Gastrocnemius medialis (tissue), 4 donors: ENCODE measurements around the gene IGFBP2. TPM values are rescaled to one million over a fixed set of nuclear protein-coding genes. Genes with fewer than 3 reads are reported as not detected.

ENCODE experiments used
- ATAC-seq, 2 donors: fragments of 150-250 bp; one replicate each; pipeline ENCODE4 v1.9.1; 2016
- DNase-seq, 2 donors: peaks; one replicate each; pipeline ENCODE4 v3.0.0-alpha.2; 2019
- H3K27ac ChIP-seq, 4 donors: fragments of 200-600 bp; sonication (generic); 1 replicate in 1 of 4; 2 replicates in 3 of 4; pipeline ENCODE4 v1.5.1; 2016 to 2018; ENCODE audit warnings: mild to moderate bottlenecking in 2 of 4, moderate library complexity in 1 of 4
- H3K27me3 ChIP-seq, 3 donors: fragments of 200-600 bp; sonication (generic) in 2 of 3; 1 replicate in 1 of 3; 2 replicates in 2 of 3; pipeline versions ENCODE4 v1.5.1 to v1.6.0; 2016 to 2019; ENCODE audit warnings: mild to moderate bottlenecking in 1 of 3, moderate library complexity in 1 of 3
- H3K36me3 ChIP-seq, 2 donors: fragments of 200-600 bp; sonication (generic) in 1 of 2; one replicate each; pipeline ENCODE4 v1.5.1; 2017 to 2018
- H3K4me1 ChIP-seq, 2 donors: fragments of 200-600 bp; sonication (generic) in 1 of 2; one replicate each; pipeline ENCODE4 v1.5.1; 2016 to 2017; ENCODE audit warnings: mild to moderate bottlenecking in 2 of 2
- H3K4me3 ChIP-seq, 4 donors: fragments of 200-600 bp; sonication (generic) in 3 of 4; 1 replicate in 1 of 4; 2 replicates in 3 of 4; pipeline ENCODE4 v1.5.1; 2016 to 2019; ENCODE audit warnings: mild to moderate bottlenecking in 2 of 4
- H3K9me3 ChIP-seq, 3 donors: fragments of 200-600 bp; sonication (generic) in 2 of 3; 1 replicate in 1 of 3; 2 replicates in 2 of 3; pipeline ENCODE4 v1.5.1; 2016 to 2019
- CTCF ChIP-seq, 5 experiments: fragments of 450-650 bp in 3 of 5; fragments of 200-600 bp in 2 of 5; sonication (generic) in 2 of 5; IDR thresholded peaks in 4 of 5; conservative IDR thresholded peaks in 1 of 5; 1 replicate in 4 of 5; 2 replicates in 1 of 5; pipeline ENCODE4 v1.5.1; 2016 to 2019; ENCODE audit warnings: antibody characterized with exemption in 5 of 5, mild to moderate bottlenecking in 3 of 5, moderate library complexity in 3 of 5
- POLR2A ChIP-seq, 2 donors: fragments of 450-650 bp; IDR thresholded peaks; one replicate each; pipeline ENCODE4 v1.6.1; 2017; ENCODE audit warnings: antibody characterized with exemption in 2 of 2, mild to moderate bottlenecking in 2 of 2, moderate library complexity in 2 of 2
- in situ Hi-C, 4 donors: fragments of 200-750 bp; cut with MboI; loops; one replicate each; pipeline versions ENCODE4 v1.15.0 to v1.8.0; 2017; ENCODE audit warnings: low sequenced_read_pairs in 4 of 4
- intact Hi-C: fragments of 100-400 bp; cut with DNase I; formaldehyde crosslinking; loops from one replicate; pipeline ENCODE4 v1.15.1; 2023; ENCODE audit warnings: low total_unique reads
- total RNA-seq, 4 donors: library from RNA; depleted of rRNA; stranded (reverse); fragments of >200 nt; gene quantifications; one replicate each; pipeline versions ENCODE4 v1.1.0 to v1.2.3, GENCODE V29; 2016

The IGFBP2 gene
- total RNA-seq, 4 donors from 2014 or later, result 14.3 to 44.4 (median 23.6) TPM

- ATAC-seq (no peak), DNase-seq (no peak)
- in situ Hi-C loops (loop anchor here in 3 of 4 donors (25.0 kb wide), 3 partner anchors 211 to 1036 kb away; no protein-coding TSS in a partner anchor), intact Hi-C loops (no loop called here)
- no peak for TF ChIP-seq CTCF (IDR thresholded peaks at IDR 0.05 in 4 of 5, conservative IDR thresholded peaks at IDR 0.05 in 1 of 5)
- no peak for TF ChIP-seq POLR2A (IDR thresholded peaks at IDR 0.05)
- H3K27me3 ChIP-seq, result no peaks in the 10 kb centered on the region
- H3K4me3 ChIP-seq, result no peak overlapping the region
- peaks cover 33% of the 10 kb centered on the region in 2 donors for H3K4me1 ChIP-seq
- peaks cover 0 to 34% of the 10 kb centered on the region in 2 donors for H3K36me3 ChIP-seq
- no peaks in the 10 kb centered on the region for H3K9me3 ChIP-seq
- H3K27ac ChIP-seq, result peak overlapping the region; percentile 31 to 93 (median 93)
These were observed 43.4 kb downstream of the IGFBP2 start for GRCh38 chr2:216676630-216677029.

- TF ChIP-seq POLR2A (IDR thresholded peaks at IDR 0.05), result no peak
- TF ChIP-seq CTCF (IDR thresholded peaks at IDR 0.05 in 4 of 5, conservative IDR thresholded peaks at IDR 0.05 in 1 of 5), result no peak
- Histone ChIP-seq H3K4me3 (no peak overlapping the region), H3K27ac (peak overlapping the region; percentile 93 to 95 (median 93)), H3K36me3 (peaks cover 0 to 34% of the 10 kb centered on the region in 2 donors), H3K9me3 (no peaks in the 10 kb centered on the region), H3K27me3 (no peaks in the 10 kb centered on the region), H3K4me1 (peaks cover 38 to 41% of the 10 kb centered on the region in 2 donors)
- no peak for ATAC-seq
- intact Hi-C loops (no loop called here), in situ Hi-C loops (loop anchor here in 3 of 4 donors (25.0 kb wide), 3 partner anchors 210 to 1035 kb away; no protein-coding TSS in a partner anchor)
- DNase-seq, result no peak
These were observed 44.3 kb downstream of the IGFBP2 start for GRCh38 chr2:216677439-216678097.

GRCh38 chr2:216678098-216678465 lies 44.9 kb downstream of the IGFBP2 start:
- H3K9me3 ChIP-seq, result no peaks in the 10 kb centered on the region
- H3K27ac ChIP-seq, result peak overlapping the region; percentile 93 to 95 (median 93)
- no peaks in the 10 kb centered on the region for H3K27me3 ChIP-seq
- H3K36me3 ChIP-seq, result peaks cover 0 to 34% of the 10 kb centered on the region in 2 donors
- intact Hi-C loops, result no loop called here
- peaks cover 43 to 46% of the 10 kb centered on the region in 2 donors for H3K4me1 ChIP-seq
- DNase-seq, result no peak
- TF ChIP-seq POLR2A (IDR thresholded peaks at IDR 0.05) (no peak), CTCF (IDR thresholded peaks at IDR 0.05 in 4 of 5, conservative IDR thresholded peaks at IDR 0.05 in 1 of 5) (no peak)
- no peak overlapping the region for H3K4me3 ChIP-seq
- ATAC-seq, result no peak
- in situ Hi-C loops, result loop anchor here in 3 of 4 donors (25.0 kb wide), 3 partner anchors 209 to 1034 kb away; no protein-coding TSS in a partner anchor

GRCh38 chr2:216678813-216679657 lies 45.8 kb downstream of the IGFBP2 start:
- Histone ChIP-seq H3K4me3 (no peak overlapping the region), H3K9me3 (no peaks in the 10 kb centered on the region), H3K4me1 (peaks cover 51 to 54% of the 10 kb centered on the region in 2 donors), H3K27me3 (no peaks in the 10 kb centered on the region), H3K27ac (peak overlapping the region; percentile 93 to 95 (median 93)), H3K36me3 (peaks cover 0 to 34% of the 10 kb centered on the region in 2 donors)
- TF ChIP-seq POLR2A (IDR thresholded peaks at IDR 0.05) (no peak), CTCF (IDR thresholded peaks at IDR 0.05 in 4 of 5, conservative IDR thresholded peaks at IDR 0.05 in 1 of 5) (no peak)
- intact Hi-C loops, result loop anchor here (1.0 kb wide), 1 partner anchor 485 kb away; no protein-coding TSS in a partner anchor
- DNase-seq, result no peak
- ATAC-seq, result no peak
- in situ Hi-C loops, result loop anchor here in 3 of 4 donors (25.0 kb wide), 3 partner anchors 208 to 1033 kb away; no protein-coding TSS in a partner anchor
